Muscle layer of colon (tissue), 2 donors: ENCODE data around the gene GNG8.

Experiments used
- H3K27ac ChIP-seq: one replicate; pipeline ENCODE4 v1.7.0; 2013; ENCODE audit warnings: low read depth, mild to moderate bottlenecking, low read length, moderate library complexity
- H3K27me3 ChIP-seq, 2 donors: one replicate each; pipeline ENCODE4 v1.7.0; 2013; ENCODE audit warnings: low read length in 2 of 2, mild to moderate bottlenecking in 2 of 2; ENCODE audit not compliant: insufficient read depth in 2 of 2, control insufficient read depth in 1 of 2
- H3K36me3 ChIP-seq: one replicate; pipeline ENCODE4 v1.7.0; 2013; ENCODE audit warnings: mild to moderate bottlenecking, low read length; ENCODE audit not compliant: insufficient read depth
- H3K4me1 ChIP-seq: one replicate; pipeline ENCODE4 v1.7.0; 2013; ENCODE audit warnings: mild to moderate bottlenecking, low read length; ENCODE audit not compliant: insufficient read depth
- H3K4me3 ChIP-seq, 2 donors: one replicate each; pipeline ENCODE4 v1.7.0; 2013; ENCODE audit warnings: low read length in 2 of 2, low read depth in 1 of 2, mild to moderate bottlenecking in 1 of 2, moderate library complexity in 1 of 2
- H3K9ac ChIP-seq: one replicate; pipeline ENCODE4 v1.7.0; 2013; ENCODE audit warnings: low read length
- H3K9me3 ChIP-seq: one replicate; pipeline ENCODE4 v1.7.0; 2013; ENCODE audit warnings: mild to moderate bottlenecking, low read length
- donor health status: abdominal sarcoma.
- donor health status: Adenocarcinoma of cecum.

Gene GNG8

DNA sequence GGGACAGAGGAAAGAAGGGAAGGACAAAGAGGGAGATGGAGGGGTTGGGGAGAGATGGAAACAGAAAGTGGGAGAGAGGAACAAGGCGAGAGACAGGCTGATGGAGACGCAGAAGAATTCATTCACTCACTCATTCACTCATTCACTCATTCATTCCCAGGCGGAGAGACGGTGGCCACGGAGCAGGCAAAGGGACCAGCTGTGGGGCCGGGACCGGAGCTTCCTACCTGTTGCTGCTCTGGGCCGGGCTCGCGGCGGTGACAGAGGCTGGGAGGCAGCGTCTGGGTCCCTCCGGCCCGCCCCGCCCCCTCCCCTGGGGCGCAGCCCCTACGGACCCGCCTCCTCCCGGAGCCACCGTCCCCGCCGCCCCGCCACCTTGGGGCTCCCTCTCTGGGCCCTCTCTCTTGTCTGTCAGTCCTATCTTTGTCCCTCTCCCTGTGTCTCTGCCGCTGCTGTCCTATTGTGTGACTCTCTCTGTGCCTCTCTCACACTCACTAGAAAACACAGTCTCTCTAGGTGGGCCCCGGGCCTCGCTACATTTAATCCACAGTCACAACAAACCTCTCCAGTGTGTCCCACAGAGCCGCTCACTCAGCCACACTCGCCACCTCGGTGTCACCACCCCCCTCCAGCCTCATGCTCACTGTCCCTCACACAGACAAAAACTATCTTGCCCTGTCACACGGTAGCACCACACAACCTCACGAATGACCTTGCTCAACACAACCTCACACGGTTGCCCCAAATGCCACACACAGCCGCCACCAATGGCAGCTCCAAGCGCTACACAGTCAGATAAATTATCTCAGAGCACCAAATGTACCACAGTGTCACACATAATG lies at the start of gene GNG8:
Gene GNG8, minus strand, starts transcription at position 283 of the 842 bp plus-strand sequence. CDS start 1,520 bp downstream, outside the sequence.
- H3K27me3 ChIP-seq, result no peaks in the 10 kb centered on the region
- no peak within 1 kb of the TSS for H3K9ac ChIP-seq
- no peak within 1 kb of the TSS for H3K27ac ChIP-seq

DNA sequence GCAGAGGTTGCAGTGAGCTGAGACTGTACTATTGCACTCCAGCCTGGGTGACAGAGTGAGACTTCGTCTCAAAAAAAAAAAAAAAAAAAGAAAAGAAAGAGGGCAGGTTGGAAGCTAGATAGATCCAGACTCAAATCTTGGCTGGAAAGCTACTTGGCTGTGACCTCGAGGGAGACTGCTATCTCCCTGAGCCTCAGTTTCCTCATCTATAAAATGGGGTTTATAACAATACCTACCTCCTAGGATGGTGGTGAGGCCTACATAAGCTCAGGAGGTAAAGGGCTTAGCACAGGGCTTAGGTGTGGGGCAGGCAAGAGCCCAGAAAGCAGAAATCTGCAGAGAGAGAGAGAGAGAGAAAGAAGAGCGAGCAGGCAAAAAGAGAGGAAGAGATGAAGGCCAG lies 49.2 kb upstream of the GNG8 start:
- H3K27ac ChIP-seq, result no peak overlapping the region
- no peak overlapping the region for H3K9ac ChIP-seq
- H3K4me3 ChIP-seq, result no peak overlapping the region
- no peaks in the 10 kb centered on the region for H3K4me1 ChIP-seq
- no peaks in the 10 kb centered on the region for H3K27me3 ChIP-seq
- no peaks in the 10 kb centered on the region for H3K9me3 ChIP-seq
- peaks cover 44% of the 10 kb centered on the region for H3K36me3 ChIP-seq

More for the DNA sequence above, at the start of gene GNG8:
- Histone ChIP-seq H3K36me3 (no peaks in the 10 kb centered on the region), H3K9me3 (no peaks in the 10 kb centered on the region), H3K4me1 (peaks cover 29% of the 10 kb centered on the region), H3K4me3 (no peak within 1 kb of the TSS)

GRCh38 chr19:46678110-46678732 lies 42.2 kb upstream of the GNG8 start:
- Histone ChIP-seq H3K9ac (no peak overlapping the region), H3K4me3 (no peak overlapping the region), H3K27me3 (no peaks in the 10 kb centered on the region), H3K9me3 (no peaks in the 10 kb centered on the region), H3K4me1 (no peaks in the 10 kb centered on the region), H3K27ac (no peak overlapping the region), H3K36me3 (peaks cover 46% of the 10 kb centered on the region)

GRCh38 chr19:46674416-46675178 lies 38.6 kb upstream of the GNG8 start:
- Histone ChIP-seq H3K36me3 (peaks cover 46% of the 10 kb centered on the region), H3K27me3 (no peaks in the 10 kb centered on the region), H3K9me3 (no peaks in the 10 kb centered on the region), H3K4me1 (no peaks in the 10 kb centered on the region), H3K9ac (no peak overlapping the region), H3K4me3 (no peak overlapping the region), H3K27ac (no peak overlapping the region)

GRCh38 chr19:46670813-46671212 lies 34.8 kb upstream of the GNG8 start:
- Histone ChIP-seq H3K4me3 (no peak overlapping the region), H3K9ac (no peak overlapping the region), H3K27me3 (no peaks in the 10 kb centered on the region), H3K36me3 (peaks cover 19% of the 10 kb centered on the region), H3K27ac (no peak overlapping the region), H3K9me3 (no peaks in the 10 kb centered on the region), H3K4me1 (no peaks in the 10 kb centered on the region)

DNA sequence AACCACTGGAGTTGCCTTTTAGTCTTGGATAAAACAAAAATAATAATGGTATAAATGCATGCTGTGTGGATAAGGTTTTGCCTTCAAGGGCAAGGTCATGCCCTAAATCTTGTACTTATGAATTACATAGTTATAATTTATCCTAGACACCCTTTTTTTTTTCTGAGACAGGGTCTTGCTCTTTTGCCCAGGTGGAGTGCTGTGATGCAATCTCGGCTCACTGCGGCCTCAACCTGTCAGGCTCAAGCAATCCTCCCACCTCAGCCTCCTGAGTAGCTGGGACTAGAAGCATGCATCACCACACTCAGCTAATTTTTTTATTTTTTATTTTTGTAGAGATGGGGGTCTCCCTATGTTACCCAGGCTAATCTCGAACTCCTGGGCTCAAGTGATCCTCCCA lies 32.7 kb upstream of the GNG8 start:
- H3K9ac ChIP-seq, result no peak overlapping the region
- no peaks in the 10 kb centered on the region for H3K4me1 ChIP-seq
- no peak overlapping the region for H3K4me3 ChIP-seq
- H3K9me3 ChIP-seq, result no peaks in the 10 kb centered on the region
- no peak overlapping the region for H3K27ac ChIP-seq
- peaks cover 7% of the 10 kb centered on the region for H3K36me3 ChIP-seq
- H3K27me3 ChIP-seq, result no peaks in the 10 kb centered on the region

DNA sequence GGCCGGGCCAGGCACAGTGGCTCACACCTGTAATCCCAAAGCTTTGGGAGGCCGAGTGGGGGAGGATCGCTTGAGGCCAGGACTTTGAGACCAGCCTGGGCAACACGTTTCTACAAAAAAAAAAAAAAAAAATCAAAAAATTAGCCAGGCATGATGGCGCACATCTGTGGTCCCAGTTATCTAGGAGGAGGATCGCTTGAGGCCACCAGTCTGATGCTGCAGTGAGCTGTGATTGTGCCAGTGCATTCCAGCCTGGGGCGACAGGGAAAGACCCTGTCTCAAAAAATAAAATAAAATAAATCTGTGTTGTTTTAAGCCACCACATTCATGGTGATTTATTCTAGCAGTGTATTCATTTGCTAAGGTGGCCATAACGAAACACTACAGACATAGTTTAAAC lies 29.1 kb upstream of the GNG8 start:
- Histone ChIP-seq H3K27ac (no peak overlapping the region), H3K4me3 (no peak overlapping the region), H3K27me3 (no peaks in the 10 kb centered on the region), H3K9me3 (no peaks in the 10 kb centered on the region), H3K36me3 (no peaks in the 10 kb centered on the region), H3K4me1 (peaks cover 6% of the 10 kb centered on the region), H3K9ac (no peak overlapping the region)

DNA sequence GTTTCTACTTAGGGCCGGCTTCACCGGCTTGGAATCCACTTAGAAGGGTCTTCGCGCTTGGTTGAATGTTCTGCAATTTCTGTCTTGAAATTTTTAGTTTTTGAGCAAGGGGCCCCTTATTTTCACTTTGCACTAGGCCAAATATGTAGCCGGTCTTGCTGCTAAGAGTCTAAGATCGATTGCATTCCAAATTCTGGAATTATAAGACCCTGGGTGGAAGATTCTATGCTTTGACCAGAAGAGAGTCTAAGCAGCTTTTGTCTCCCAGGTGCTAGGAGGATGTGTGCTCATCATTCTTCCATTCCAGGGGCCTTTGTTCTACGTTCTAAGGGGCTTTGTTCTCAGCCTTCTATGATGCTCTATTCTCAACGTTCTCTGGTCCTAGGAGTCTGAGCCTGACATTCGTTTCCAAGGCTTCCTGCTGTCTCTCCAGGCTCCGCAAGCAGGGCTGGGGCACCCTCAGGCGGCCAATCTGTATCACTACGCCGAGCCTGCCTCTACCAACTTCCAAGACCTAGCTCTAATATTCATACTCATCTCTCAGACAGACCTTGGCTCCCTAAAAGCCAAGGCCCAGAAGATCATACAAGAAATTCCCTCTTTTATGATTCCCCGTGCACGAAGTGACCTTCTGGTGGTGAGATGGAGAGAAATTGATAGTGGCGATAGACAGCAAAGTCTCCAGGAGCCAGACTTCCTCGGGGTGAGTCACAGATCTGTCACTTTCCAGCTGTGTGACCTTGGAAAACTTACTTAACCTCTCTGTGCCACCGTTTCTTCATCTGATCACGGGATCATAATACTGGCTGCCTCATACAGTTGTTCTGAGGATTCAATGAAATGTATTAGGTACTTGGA lies 26.0 kb upstream of the GNG8 start:
- H3K4me3 ChIP-seq, result peak overlapping the region; percentile 41 to 58
- H3K9ac ChIP-seq, result no peak overlapping the region
- H3K27ac ChIP-seq, result peak overlapping the region; percentile 92
- H3K9me3 ChIP-seq, result no peaks in the 10 kb centered on the region
- peaks cover 0 to 8% of the 10 kb centered on the region in 2 donors for H3K27me3 ChIP-seq
- H3K36me3 ChIP-seq, result peaks cover 2% of the 10 kb centered on the region
- H3K4me1 ChIP-seq, result peaks cover 17% of the 10 kb centered on the region

- H3K27me3 ChIP-seq, result peaks cover 0 to 8% of the 10 kb centered on the region in 2 donors
- peak within 1 kb of the TSS; percentile 94 for H3K9ac ChIP-seq
- H3K4me1 ChIP-seq, result peaks cover 21% of the 10 kb centered on the region
- H3K4me3 ChIP-seq, result peak within 1 kb of the TSS; percentile 88 to 100
- peak within 1 kb of the TSS; percentile 92 for H3K27ac ChIP-seq
- no peaks in the 10 kb centered on the region for H3K9me3 ChIP-seq
- H3K36me3 ChIP-seq, result peaks cover 6% of the 10 kb centered on the region
Observed at GRCh38 chr19:46661020-46661731, 25.2 kb upstream of the GNG8 start, which contains the start of gene DACT3. Gene DACT3 (minus strand): TSS chr19:46661182. CDS start chr19:46661064, 118 bp downstream.

DNA sequence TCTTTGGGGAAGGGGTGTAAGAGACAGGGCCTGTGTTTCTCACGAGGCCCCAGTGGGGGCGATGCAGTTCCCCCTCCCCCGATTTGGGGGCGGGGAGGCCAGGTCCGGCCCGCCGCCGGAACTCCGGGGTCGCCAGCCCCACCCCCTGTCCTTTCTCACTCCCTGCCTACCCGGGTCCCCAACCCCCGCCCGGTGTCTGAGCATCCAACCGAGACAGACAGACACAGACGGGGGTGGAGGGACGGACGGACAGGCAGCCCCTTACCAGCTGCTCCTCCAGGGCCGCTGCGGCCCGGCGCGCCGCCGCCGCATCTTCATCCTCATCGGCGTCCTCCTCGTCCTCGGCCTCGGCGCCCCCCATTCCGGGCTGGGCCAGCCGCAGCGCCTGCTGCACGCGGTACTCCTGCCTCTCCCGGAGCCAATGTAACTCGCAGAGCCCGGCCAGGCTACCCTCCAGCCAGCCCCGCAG lies 24.6 kb upstream of the GNG8 start:
- peak overlapping the region; percentile 94 for H3K9ac ChIP-seq
- peak overlapping the region; percentile 88 to 100 for H3K4me3 ChIP-seq
- H3K36me3 ChIP-seq, result peaks cover 6% of the 10 kb centered on the region
- H3K9me3 ChIP-seq, result no peaks in the 10 kb centered on the region
- H3K27ac ChIP-seq, result peak overlapping the region; percentile 89
- H3K4me1 ChIP-seq, result peaks cover 21% of the 10 kb centered on the region
- H3K27me3 ChIP-seq, result peaks cover 0 to 8% of the 10 kb centered on the region in 2 donors
